GM19023 (cell line): Measurements from ENCODE around the gene RASD2.

Experiments used
- ATAC-seq: cut with Tn5 transposase; IDR thresholded peaks from one replicate; pipeline ENCODE4 v1.9.1; 2021; ENCODE audit warnings: mild to moderate bottlenecking, moderate library complexity; ENCODE audit not compliant: unreplicated experiment

The RASD2 gene

GRCh38 chr22:35558031-35558430 lies 17.4 kb downstream of the RASD2 start:
- no peak for ATAC-seq

GRCh38 chr22:35558719-35559118 lies 18.1 kb downstream of the RASD2 start:
- no peak for ATAC-seq

- no peak for ATAC-seq
Measured at GRCh38 chr22:35559354-35560005, 18.8 kb downstream of the RASD2 start.

- ATAC-seq = no peak
Measured at GRCh38 chr22:35560366-35560765, 19.7 kb downstream of the RASD2 start.

- ATAC-seq = no peak
Measured at GRCh38 chr22:35560824-35561223, 20.2 kb downstream of the RASD2 start.

- no peak for ATAC-seq
Measured at GRCh38 chr22:35561796-35562526, 21.3 kb downstream of the RASD2 start.

GRCh38 chr22:35563211-35563610 lies 22.6 kb downstream of the RASD2 start:
- no peak for ATAC-seq

GRCh38 chr22:35564975-35565867 lies 24.6 kb downstream of the RASD2 start:
- ATAC-seq = no peak

- ATAC-seq = no peak
Measured at GRCh38 chr22:35567351-35568141, 26.9 kb downstream of the RASD2 start.

- no peak for ATAC-seq
Measured at GRCh38 chr22:35568751-35569739, 28.4 kb downstream of the RASD2 start.

GRCh38 chr22:35569916-35570315 lies 29.3 kb downstream of the RASD2 start:
- ATAC-seq = no peak

- ATAC-seq = no peak
Measured at GRCh38 chr22:35570686-35571194, 30.1 kb downstream of the RASD2 start.

- no peak for ATAC-seq
Measured at GRCh38 chr22:35572556-35572955, 31.9 kb downstream of the RASD2 start.

GRCh38 chr22:35575116-35575748 lies 34.6 kb downstream of the RASD2 start:
- ATAC-seq = no peak

- ATAC-seq = no peak
Measured at GRCh38 chr22:35576671-35577070, 36.0 kb downstream of the RASD2 start.

GRCh38 chr22:35577799-35578659 lies 37.4 kb downstream of the RASD2 start:
- no peak for ATAC-seq

GRCh38 chr22:35578836-35579575 lies 38.4 kb downstream of the RASD2 start:
- ATAC-seq = no peak
